BE2C (cell line): ENCODE measurements around the gene TCHH.

Experiments
- DNase-seq: peaks from one replicate; pipeline ENCODE4 v3.0.0-alpha.2; 2020
- H3K27me3 ChIP-seq: fragments of 250-450 bp; sonication (Bioruptor Pico); 2 replicates; pipeline ENCODE4 v1.5.1; 2020; ENCODE audit warnings: mild to moderate bottlenecking
- H3K36me3 ChIP-seq: fragments of 250-450 bp; sonication (Bioruptor Pico); 2 replicates; pipeline ENCODE4 v1.5.1; 2020; ENCODE audit warnings: mild to moderate bottlenecking
- H3K4me1 ChIP-seq: fragments of 250-450 bp; sonication (Bioruptor Pico); 2 replicates; pipeline ENCODE4 v1.5.1; 2020
- H3K4me3 ChIP-seq: 2 replicates; pipeline ENCODE4 v1.5.1; 2011; ENCODE audit warnings: low read depth, low read length
- H3K9me3 ChIP-seq: fragments of 250-450 bp; sonication (Bioruptor Pico); 2 replicates; pipeline ENCODE4 v1.5.1; 2020
- CTCF ChIP-seq: IDR thresholded peaks from 2 replicates; pipeline ENCODE4 v1.5.1; 2012; ENCODE audit warnings: mild to moderate bottlenecking, low read depth, low read length

The TCHH gene

GRCh38 chr1:152072311-152072710, 42.9 kb downstream of the TCHH start:
- no peak overlapping the region for H3K4me3 ChIP-seq
- no peak for TF ChIP-seq CTCF
- H3K4me1 ChIP-seq: no peaks in the 10 kb centered on the region
- H3K36me3 ChIP-seq: no peaks in the 10 kb centered on the region
- no peaks in the 10 kb centered on the region for H3K9me3 ChIP-seq
- DNase-seq: no peak
- H3K27me3 ChIP-seq: peaks cover 75% of the 10 kb centered on the region

GRCh38 chr1:152071123-152071522, 44.1 kb downstream of the TCHH start:
- no peak for TF ChIP-seq CTCF
- DNase-seq: no peak
- Histone ChIP-seq H3K9me3 (no peaks in the 10 kb centered on the region), H3K4me1 (no peaks in the 10 kb centered on the region), H3K4me3 (no peak overlapping the region), H3K36me3 (no peaks in the 10 kb centered on the region), H3K27me3 (peaks cover 63% of the 10 kb centered on the region)

GRCh38 chr1:152067929-152068328, 47.3 kb downstream of the TCHH start:
- Histone ChIP-seq H3K9me3 (no peaks in the 10 kb centered on the region), H3K27me3 (peaks cover 43% of the 10 kb centered on the region)
- no peak for TF ChIP-seq CTCF

GRCh38 chr1:152067150-152067549, 48.1 kb downstream of the TCHH start:
- Histone ChIP-seq H3K9me3 (no peaks in the 10 kb centered on the region), H3K27me3 (peaks cover 35% of the 10 kb centered on the region), H3K4me1 (no peaks in the 10 kb centered on the region), H3K4me3 (no peak overlapping the region), H3K36me3 (no peaks in the 10 kb centered on the region)
- no peak for TF ChIP-seq CTCF
- DNase-seq: no peak

More at GRCh38 chr1:152067929-152068328, 47.3 kb downstream of the TCHH start:
- H3K36me3 ChIP-seq: no peaks in the 10 kb centered on the region
- no peak overlapping the region for H3K4me3 ChIP-seq
- no peak for DNase-seq
- H3K4me1 ChIP-seq: no peaks in the 10 kb centered on the region

GRCh38 chr1:152061952-152062351, 53.3 kb downstream of the TCHH start:
- Histone ChIP-seq H3K9me3 (no peaks in the 10 kb centered on the region), H3K27me3 (peaks cover 6% of the 10 kb centered on the region), H3K4me1 (no peaks in the 10 kb centered on the region), H3K36me3 (no peaks in the 10 kb centered on the region), H3K4me3 (no peak overlapping the region)
- no peak for TF ChIP-seq CTCF
- no peak for DNase-seq
